Spleen (tissue), 7 donors: Measurements from ENCODE around the gene MID1.
"Not testable (repeated sequence)": the region's sequence is repeated elsewhere in the genome, so short reads cannot be mapped to it uniquely, and the experiment has no call there.

Experiments
- CTCF ChIP-seq, 11 experiments: fragments of 200-600 bp in 7 of 11; fragments of 450-650 bp in 4 of 11; sonication (generic) in 4 of 11; IDR thresholded peaks in 8 of 11; conservative IDR thresholded peaks in 3 of 11; 1 replicate in 7 of 11; 2 replicates in 4 of 11; pipeline versions ENCODE4 v1.4.0 to v1.8.0; 2016 to 2021; ENCODE audit warnings: antibody characterized with exemption in 11 of 11, inconsistent platforms in 4 of 11, mild to moderate bottlenecking in 1 of 11
- POLR2A ChIP-seq, 3 donors: fragments of 450-650 bp; IDR thresholded peaks; one replicate each; pipeline ENCODE4 v1.5.1; 2017; ENCODE audit warnings: antibody characterized with exemption in 3 of 3, mild to moderate bottlenecking in 1 of 3
- POLR2AphosphoS5 ChIP-seq, 3 donors: sonication (generic); formaldehyde crosslinking; IDR thresholded peaks; one replicate each; pipeline ENCODE4 v1.5.1; 2017; ENCODE audit warnings: antibody characterized with exemption in 3 of 3
- donor health status: DM: no; HTN: no; CAD: no; lungs with moderate emphysema.
- donor health status: DM: no; HTN: no; CAD: no.
- donor health status: DM: no; HTN: no; CAD: no.

- TF ChIP-seq POLR2AphosphoS5 (IDR thresholded peaks at IDR 0.05); POLR2A (IDR thresholded peaks at IDR 0.05); CTCF (IDR thresholded peaks at IDR 0.05 in 8 of 11, conservative IDR thresholded peaks at IDR 0.05 in 3 of 11): not testable (repeated sequence)
These were observed 35.5 kb downstream of the MID1 start for GRCh38 chrX:10584882-10585281.
